Body of pancreas (tissue), 4 donors: ENCODE measurements around the gene POLN. TPM values are rescaled to one million over a fixed set of nuclear protein-coding genes. Genes with fewer than 3 reads are reported as not detected.
"Not testable (repeated sequence)": the region's sequence is repeated elsewhere in the genome, so short reads cannot be mapped to it uniquely, and the experiment has no call there.

Source experiments
- ATAC-seq: fragments of 150-250 bp; one replicate; pipeline ENCODE4 v1.9.1; 2016
- DNase-seq, 4 donors: peaks; one replicate each; pipeline ENCODE4 v3.0.0-alpha.2; 2019
- H3K27ac ChIP-seq, 4 donors: fragments of 200-600 bp; sonication (generic); 1 replicate in 3 of 4; 2 replicates in 1 of 4; pipeline versions ENCODE4 v1.5.1 to v1.6.1; 2016 to 2019; ENCODE audit warnings: mild to moderate bottlenecking in 1 of 4, mixed read lengths in 1 of 4, moderate library complexity in 1 of 4
- H3K27me3 ChIP-seq, 2 donors: fragments of 200-600 bp; sonication (generic); one replicate each; pipeline ENCODE4 v1.6.0; 2016; ENCODE audit warnings: mild to moderate bottlenecking in 1 of 2
- H3K36me3 ChIP-seq, 2 donors: fragments of 200-600 bp; sonication (generic); replicated peaks in 1 of 2; 2 replicates each; pipeline ENCODE4 v1.5.1; 2016; ENCODE audit warnings: low read depth in 2 of 2; ENCODE audit not compliant: insufficient read depth in 1 of 2
- H3K4me1 ChIP-seq: fragments of 200-600 bp; sonication (generic); one replicate; pipeline ENCODE4 v1.6.0; 2016
- H3K4me3 ChIP-seq, 2 donors: fragments of 200-600 bp; sonication (generic); 1 replicate in 1 of 2; 2 replicates in 1 of 2; pipeline ENCODE4 v1.5.1; 2016 to 2019
- H3K9me3 ChIP-seq, 3 donors: fragments of 200-600 bp; sonication (generic); 1 replicate in 2 of 3; 2 replicates in 1 of 3; pipeline ENCODE4 v1.5.1; 2016
- POLR2A ChIP-seq, 3 donors: fragments of 450-650 bp; IDR thresholded peaks; one replicate each; pipeline ENCODE4 v1.6.1; 2016; ENCODE audit warnings: antibody characterized with exemption in 3 of 3, mild to moderate bottlenecking in 2 of 3
- WGBS, 2 donors: methylation state at CpG; one replicate each; pipeline ENCODE4 v1.1.5; 2017; 5-methylcytosine and 5-hydroxymethylcytosine counted together
- intact Hi-C: fragments of 100-400 bp; cut with DNase I; formaldehyde crosslinking; loops from one replicate; pipeline ENCODE4 v1.15.1; 2023
- total RNA-seq, 2 donors: library from RNA; depleted of rRNA; stranded (reverse); fragments of >200 nt; gene quantifications; one replicate each; pipeline ENCODE4 v1.1.0, GENCODE V29; 2016
- TF ChIP-seq, protein P1 (sequence below), 7 experiments: fragments of 450-650 bp in 4 of 7; fragments of 200-600 bp in 3 of 7; sonication (generic) in 3 of 7; IDR thresholded peaks; one replicate each; pipeline ENCODE4 v1.5.1; 2016 to 2019; ENCODE audit warnings: antibody characterized with exemption in 7 of 7

Gene POLN
- total RNA-seq, 2 donors from 2014 or later: 4.9 to 5.9 TPM

DNA sequence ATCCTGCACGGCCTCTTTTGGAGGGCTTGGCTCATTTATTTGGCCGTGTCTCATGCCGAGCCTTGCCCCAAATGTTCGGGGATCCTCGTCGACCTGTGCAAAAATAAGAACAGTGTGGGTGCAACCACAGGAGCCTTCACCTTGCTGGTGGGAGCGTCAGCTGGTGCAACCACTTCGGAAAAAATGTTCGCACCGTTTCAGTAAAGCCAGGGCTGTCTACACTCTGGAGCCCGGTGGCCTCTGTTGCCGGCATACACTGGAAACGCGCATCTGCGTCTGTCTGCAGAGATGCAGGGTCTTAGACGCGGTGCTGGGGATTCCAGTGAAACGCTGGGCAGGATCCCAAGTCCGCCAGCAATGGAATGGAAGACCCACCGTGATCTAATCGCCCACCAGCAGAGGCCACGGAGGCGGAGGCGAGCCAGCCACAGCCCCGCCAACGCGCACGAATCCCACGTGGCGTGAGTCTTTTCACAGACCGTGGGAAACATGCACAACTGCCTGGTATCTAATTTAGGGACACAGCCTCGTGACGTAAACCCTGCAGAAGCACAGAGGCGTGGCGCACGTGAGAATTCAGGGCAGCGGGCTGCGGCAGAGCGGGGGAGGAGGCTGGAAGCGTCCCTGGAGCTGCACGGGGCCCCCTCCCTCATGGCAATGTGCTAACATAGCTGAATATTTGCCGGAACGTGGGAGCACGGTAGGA lies 33.8 kb upstream of the POLN start:
- Histone ChIP-seq H3K27ac (no peak overlapping the region), H3K4me1 (no peaks in the 10 kb centered on the region), H3K4me3 (no peak overlapping the region), H3K36me3 (no peaks in the 10 kb centered on the region), H3K9me3 (no peaks in the 10 kb centered on the region), H3K27me3 (no peaks in the 10 kb centered on the region)
- ATAC-seq (no peak), DNase-seq (no peak)
- WGBS, 2 donors: 90 to 92% methylated on average over 32 to 44 of the region's 44 CpGs
- TF ChIP-seq, protein P1, sequence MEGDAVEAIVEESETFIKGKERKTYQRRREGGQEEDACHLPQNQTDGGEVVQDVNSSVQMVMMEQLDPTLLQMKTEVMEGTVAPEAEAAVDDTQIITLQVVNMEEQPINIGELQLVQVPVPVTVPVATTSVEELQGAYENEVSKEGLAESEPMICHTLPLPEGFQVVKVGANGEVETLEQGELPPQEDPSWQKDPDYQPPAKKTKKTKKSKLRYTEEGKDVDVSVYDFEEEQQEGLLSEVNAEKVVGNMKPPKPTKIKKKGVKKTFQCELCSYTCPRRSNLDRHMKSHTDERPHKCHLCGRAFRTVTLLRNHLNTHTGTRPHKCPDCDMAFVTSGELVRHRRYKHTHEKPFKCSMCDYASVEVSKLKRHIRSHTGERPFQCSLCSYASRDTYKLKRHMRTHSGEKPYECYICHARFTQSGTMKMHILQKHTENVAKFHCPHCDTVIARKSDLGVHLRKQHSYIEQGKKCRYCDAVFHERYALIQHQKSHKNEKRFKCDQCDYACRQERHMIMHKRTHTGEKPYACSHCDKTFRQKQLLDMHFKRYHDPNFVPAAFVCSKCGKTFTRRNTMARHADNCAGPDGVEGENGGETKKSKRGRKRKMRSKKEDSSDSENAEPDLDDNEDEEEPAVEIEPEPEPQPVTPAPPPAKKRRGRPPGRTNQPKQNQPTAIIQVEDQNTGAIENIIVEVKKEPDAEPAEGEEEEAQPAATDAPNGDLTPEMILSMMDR (IDR thresholded peaks at IDR 0.05): no peak
- TF ChIP-seq POLR2A (IDR thresholded peaks at IDR 0.05): no peak
- intact Hi-C loops: no loop called here

DNA sequence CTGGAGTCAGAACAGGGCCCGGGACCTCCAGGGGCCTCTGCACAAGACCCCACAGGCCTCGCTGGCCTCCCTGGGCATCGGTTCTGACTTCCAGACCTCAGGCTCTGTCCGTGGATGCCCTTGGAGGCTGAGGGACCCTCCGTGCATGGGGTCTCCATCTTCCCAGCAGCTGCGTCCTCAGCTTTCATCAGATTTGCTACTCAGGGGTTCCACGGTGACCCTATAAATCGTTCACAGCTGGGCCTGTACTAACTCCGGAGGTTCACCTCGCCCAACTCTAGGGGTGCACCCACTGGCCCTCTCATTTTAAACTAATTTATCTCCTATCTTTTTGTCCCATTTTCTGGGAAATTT lies 33.1 kb upstream of the POLN start:
- ATAC-seq, H3K4me3 ChIP-seq, H3K36me3 ChIP-seq, intact Hi-C loops, H3K27ac ChIP-seq, H3K9me3 ChIP-seq, H3K4me1 ChIP-seq, H3K27me3 ChIP-seq, DNase-seq: not testable (repeated sequence)
- WGBS, 2 donors: 83 to 88% methylated on average over 9 to 10 of the region's 10 CpGs

DNA sequence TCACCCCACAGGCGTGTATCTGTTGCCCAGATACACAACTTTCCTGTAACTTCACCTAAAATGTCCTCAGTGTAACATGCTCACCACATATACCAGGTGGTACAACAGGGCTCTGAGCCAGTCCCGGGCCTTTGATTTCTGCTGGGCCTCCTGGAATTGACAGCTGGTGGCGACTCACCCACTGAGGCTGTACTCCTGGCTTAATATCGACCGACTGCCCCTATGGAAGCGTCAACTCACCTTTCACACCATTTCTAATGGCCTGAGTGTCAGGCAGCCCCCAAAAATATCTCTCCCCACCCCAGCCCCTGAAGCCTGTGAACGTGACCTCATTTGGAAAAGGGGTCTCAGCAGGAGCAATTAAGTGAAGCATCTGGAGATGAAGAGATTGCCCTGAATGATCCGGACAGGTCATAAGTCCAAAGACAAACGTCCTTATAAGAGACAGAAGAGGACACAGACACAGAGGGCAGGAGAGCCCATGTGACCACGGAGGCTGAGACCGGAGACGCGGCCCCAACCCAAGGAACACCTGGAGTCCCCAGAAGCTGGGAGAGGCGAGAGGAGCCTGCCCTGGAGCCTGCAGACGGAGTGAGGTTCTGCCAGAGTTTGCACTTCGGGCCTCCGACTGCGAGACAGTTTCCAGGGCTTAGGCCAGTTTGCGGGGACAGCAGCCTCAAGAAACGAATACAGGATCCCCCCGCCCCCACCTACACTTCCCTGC lies 32.6 kb upstream of the POLN start:
- H3K27ac ChIP-seq: no peak overlapping the region
- no peak for TF ChIP-seq POLR2A (IDR thresholded peaks at IDR 0.05)
- TF ChIP-seq, protein P1 (IDR thresholded peaks at IDR 0.05): no peak
- no peaks in the 10 kb centered on the region for H3K4me1 ChIP-seq

DNA sequence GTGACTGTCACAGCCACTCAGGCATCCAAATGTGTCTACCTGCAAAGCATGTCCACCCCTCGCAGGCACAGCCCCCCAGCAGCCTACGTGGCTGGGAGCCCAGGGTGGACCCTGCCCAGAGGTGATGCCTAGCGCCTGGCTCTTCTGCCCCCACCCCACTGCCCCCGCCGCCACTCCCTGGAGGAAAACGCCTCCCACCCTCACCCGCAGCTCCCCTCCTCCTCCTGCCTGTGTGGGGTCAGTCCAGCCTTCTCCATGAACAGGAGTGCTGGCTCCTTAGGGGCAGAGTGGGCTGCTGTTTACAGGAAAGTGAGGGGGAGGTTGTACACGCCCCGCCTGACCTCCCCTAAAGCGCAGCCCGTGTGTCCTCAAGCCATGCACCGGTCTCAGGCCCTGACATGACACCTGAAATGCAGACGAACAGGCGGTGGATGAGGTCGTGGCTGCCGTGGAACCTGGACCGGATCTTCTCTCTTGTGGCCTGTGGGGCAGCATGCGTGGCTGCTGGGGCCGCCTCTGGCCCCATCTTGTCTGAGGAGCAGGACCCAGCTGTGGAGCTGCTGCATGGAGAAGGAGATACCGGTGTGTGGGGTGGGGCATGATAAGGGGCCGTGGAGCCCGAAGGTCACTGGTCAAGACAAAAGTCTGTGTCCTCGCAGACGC lies 31.9 kb upstream of the POLN start:
- H3K36me3 ChIP-seq: no peaks in the 10 kb centered on the region
- intact Hi-C loops: no loop called here
- no peak overlapping the region for H3K4me3 ChIP-seq
- no peaks in the 10 kb centered on the region for H3K9me3 ChIP-seq
- ATAC-seq (no peak), DNase-seq (no peak)
- TF ChIP-seq, protein P1 (IDR thresholded peaks at IDR 0.05): no peak
- no peak overlapping the region for H3K27ac ChIP-seq
- 83 to 85% methylated on average over 15 to 19 of the region's 24 CpGs for WGBS, 2 donors
- no peaks in the 10 kb centered on the region for H3K27me3 ChIP-seq
- H3K4me1 ChIP-seq: no peaks in the 10 kb centered on the region

More for the DNA sequence above, 32.6 kb upstream of the POLN start:
- H3K9me3 ChIP-seq: no peaks in the 10 kb centered on the region
- H3K4me3 ChIP-seq: no peak overlapping the region
- DNase-seq: no peak
- ATAC-seq: no peak
- WGBS, 2 donors: 88 to 89% methylated on average over 13 to 20 of the region's 21 CpGs
- intact Hi-C loops: no loop called here
- H3K36me3 ChIP-seq: no peaks in the 10 kb centered on the region
- no peaks in the 10 kb centered on the region for H3K27me3 ChIP-seq

DNA sequence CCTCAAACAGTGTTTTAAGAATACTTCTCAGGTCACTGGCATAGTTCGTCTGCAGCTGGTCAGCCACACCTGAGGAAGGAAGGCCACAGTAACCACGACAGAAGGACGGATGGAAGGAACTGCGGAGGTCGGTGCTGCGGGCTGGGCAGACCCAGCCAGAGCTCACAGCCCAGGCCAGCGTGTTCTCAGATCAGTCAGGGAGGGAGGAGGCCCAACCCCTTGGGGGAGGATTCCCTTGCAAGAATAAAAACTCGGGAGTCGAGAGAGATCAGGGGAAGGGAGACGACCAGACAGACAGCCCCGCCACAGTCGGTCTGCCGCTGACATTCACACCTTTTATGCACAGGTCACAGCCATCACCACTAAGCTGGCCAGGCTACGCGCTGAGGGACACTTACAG lies 31.3 kb upstream of the POLN start:
- H3K36me3 ChIP-seq: no peaks in the 10 kb centered on the region
- ATAC-seq (no peak), DNase-seq (no peak)
- 80 to 85% methylated on average over 15 of the region's 15 CpGs for WGBS, 2 donors
- intact Hi-C loops: no loop called here
- H3K9me3 ChIP-seq: no peaks in the 10 kb centered on the region
- no peak overlapping the region for H3K27ac ChIP-seq
- TF ChIP-seq POLR2A (IDR thresholded peaks at IDR 0.05): no peak
- TF ChIP-seq, protein P1 (IDR thresholded peaks at IDR 0.05): no peak
- no peaks in the 10 kb centered on the region for H3K27me3 ChIP-seq
- no peak overlapping the region for H3K4me3 ChIP-seq
- no peaks in the 10 kb centered on the region for H3K4me1 ChIP-seq
